Pericardium fibroblast (primary cell): Measurements from ENCODE around the gene KRTCAP2. TPM values are rescaled to one million over a fixed set of nuclear protein-coding genes. Genes with fewer than 3 reads are reported as not detected.

ENCODE experiments used
- total RNA-seq: library from RNA; depleted of rRNA; stranded (reverse); fragments of >200 nt; gene quantifications from 2 replicates; pipeline ENCODE4 v1.2.3, GENCODE V29; 2015

Gene KRTCAP2
- total RNA-seq, result 149 and 159 TPM in 2 replicates

GRCh38 chr1:155172732-155173477 is at the start of gene KRTCAP2:
KRTCAP2 (minus strand) TSS chr1:155173304; CDS start chr1:155173224, 80 bp downstream.

GRCh38 chr1:155208541-155209311 is 35.6 kb upstream of the KRTCAP2 start, which contains the start of gene MTX1:
MTX1 (plus strand) TSS chr1:155208695; CDS start chr1:155208805, 110 bp downstream.

GRCh38 chr1:155207806-155208540 is 34.9 kb upstream of the KRTCAP2 start, which contains the start of gene THBS3:
THBS3 (minus strand) TSS chr1:155207897; CDS start chr1:155207876, 21 bp downstream.

GRCh38 chr1:155173478-155174323 is 597 bp upstream of the KRTCAP2 start, which contains the start of gene TRIM46:
TRIM46 (plus strand) TSS chr1:155173849; CDS start chr1:155173967, 118 bp downstream.

GRCh38 chr1:155139895-155140629 is 33.0 kb downstream of the KRTCAP2 start, which contains the start of gene DPM3:
DPM3 (minus strand) TSS chr1:155140531; CDS start chr1:155140240, 291 bp downstream.

GRCh38 chr1:155135415-155136028 is 37.6 kb downstream of the KRTCAP2 start, which contains the start of gene SLC50A1:
SLC50A1 (plus strand) TSS chr1:155135852; CDS start chr1:155135912, 60 bp downstream.

GRCh38 chr1:155127105-155127966 is 45.8 kb downstream of the KRTCAP2 start, which contains the start of gene EFNA1:
EFNA1 (plus strand) TSS chr1:155127876; CDS start chr1:155127978, 102 bp downstream.

Other genes starting within 250 kb of the KRTCAP2 start
- gene PMVK, start 236.6 kb downstream of the KRTCAP2 start, total RNA-seq, result 6.3 and 12.3 TPM in 2 replicates
- 55.8 and 72.9 TPM in 2 replicates for gene PBXIP1, start 217.2 kb downstream of the KRTCAP2 start, total RNA-seq
- 11.3 and 18.2 TPM in 2 replicates for gene PYGO2, start 211.5 kb downstream of the KRTCAP2 start, total RNA-seq
- gene SHC1, start 202.6 kb downstream of the KRTCAP2 start, total RNA-seq, result 188 and 214 TPM in 2 replicates
- 22.6 and 36.2 TPM in 2 replicates for gene CKS1B, start 198.6 kb downstream of the KRTCAP2 start, total RNA-seq
- gene FLAD1, start 190.0 kb downstream of the KRTCAP2 start, total RNA-seq, result 18.4 and 18.5 TPM in 2 replicates
- not detected in 2 replicates for gene LENEP, start 179.7 kb downstream of the KRTCAP2 start, total RNA-seq
- 12.3 and 21.6 TPM in 2 replicates for gene ZBTB7B, start 170.5 kb downstream of the KRTCAP2 start, total RNA-seq
- gene DCST2, start 139.5 kb downstream of the KRTCAP2 start, total RNA-seq, result not detected in 2 replicates
- gene DCST1, start 139.5 kb downstream of the KRTCAP2 start, total RNA-seq, result not detected in 2 replicates
- gene ADAM15, start 122.0 kb downstream of the KRTCAP2 start, total RNA-seq, result 94.3 and 109 TPM in 2 replicates
- 7.9 and 9.1 TPM in 2 replicates for gene EFNA4, start 109.6 kb downstream of the KRTCAP2 start, total RNA-seq
- 2.3 and 4.9 TPM in 2 replicates for gene EFNA3, start 94.5 kb downstream of the KRTCAP2 start, total RNA-seq
- 3.6 and 10.2 TPM in 2 replicates for gene EFNA1, start 45.4 kb downstream of the KRTCAP2 start, total RNA-seq
- 34.8 and 37.5 TPM in 2 replicates for gene SLC50A1, start 37.5 kb downstream of the KRTCAP2 start, total RNA-seq
- gene DPM3, start 32.8 kb downstream of the KRTCAP2 start, total RNA-seq, result 35.0 and 39.2 TPM in 2 replicates
- 1.1 and 1.3 TPM in 2 replicates for gene TRIM46, start 545 bp upstream of the KRTCAP2 start, total RNA-seq
- gene THBS3, start 34.6 kb upstream of the KRTCAP2 start, total RNA-seq, result 23.6 and 32.7 TPM in 2 replicates
- 48.7 and 61.6 TPM in 2 replicates for gene MTX1, start 35.4 kb upstream of the KRTCAP2 start, total RNA-seq
- 19.4 and 25.4 TPM in 2 replicates for gene ENTREP3, start 82.2 kb upstream of the KRTCAP2 start, total RNA-seq
- 61.1 and 77.8 TPM in 2 replicates for gene SCAMP3, start 89.1 kb upstream of the KRTCAP2 start, total RNA-seq
- gene CLK2, start 100.2 kb upstream of the KRTCAP2 start, total RNA-seq, result 20.5 and 21.6 TPM in 2 replicates
- 1.2 and 2.3 TPM in 2 replicates for gene HCN3, start 104.2 kb upstream of the KRTCAP2 start, total RNA-seq
- not detected in 2 replicates for gene PKLR, start 128.1 kb upstream of the KRTCAP2 start, total RNA-seq
- gene FDPS, start 135.6 kb upstream of the KRTCAP2 start, total RNA-seq, result 218 and 306 TPM in 2 replicates
- gene RUSC1, start 147.6 kb upstream of the KRTCAP2 start, total RNA-seq, result 31.9 and 37.2 TPM in 2 replicates